Mesothelial cell of epicardium (in vitro differentiated cells): ENCODE measurements around the gene RBPMS2. TPM values are rescaled to one million over a fixed set of nuclear protein-coding genes. Genes with fewer than 3 reads are reported as not detected.

ENCODE experiments used
- DNase-seq, 2 experiments: peaks; one replicate each; pipeline ENCODE4 v3.0.0; 2021; ENCODE audit warnings: low spot score in 2 of 2; ENCODE audit not compliant: unreplicated experiment in 2 of 2
- H3K27ac Mint-ChIP-seq: 2 replicates; pipeline ENCODE4 v1.8.0; 2021; ENCODE audit warnings: mixed read lengths
- H3K27me3 Mint-ChIP-seq: 2 replicates; pipeline ENCODE4 v1.8.0; 2021; ENCODE audit warnings: low read depth, mixed read lengths
- H3K36me3 Mint-ChIP-seq: 2 replicates; pipeline ENCODE4 v1.8.0; 2021; ENCODE audit warnings: mixed read lengths
- H3K4me1 Mint-ChIP-seq: 2 replicates; pipeline ENCODE4 v1.8.0; 2021; ENCODE audit warnings: mixed read lengths
- H3K4me3 Mint-ChIP-seq: 2 replicates; pipeline ENCODE4 v1.8.0; 2021; ENCODE audit warnings: mild to moderate bottlenecking, moderate library complexity, mixed read lengths
- H3K9me3 Mint-ChIP-seq: 2 replicates; pipeline ENCODE4 v1.8.0; 2021; ENCODE audit warnings: mixed read lengths
- CTCF ChIP-seq: fragments of 200-600 bp; sonication (generic); IDR thresholded peaks from one replicate; pipeline ENCODE4 v1.5.0; 2021; ENCODE audit warnings: antibody characterized with exemption; ENCODE audit not compliant: unreplicated experiment
- microRNA-seq: library from miRNA; unstranded; fragments of <30 nt; microRNA quantifications from one replicate; pipeline ENCODE4 v1.2.0, GENCODE V29; 2021; ENCODE audit warnings: inconsistent platforms, mixed read lengths
- total RNA-seq: library from RNA; stranded (reverse); gene quantifications from 3 replicates; pipeline ENCODE4 v1.2.1, GENCODE V29; 2021

The RBPMS2 gene
- total RNA-seq, 1 donor from 2014 or later: 17.8 TPM

- Mint-ChIP-seq H3K9me3 (no peaks in the 10 kb centered on the region), H3K36me3 (peaks cover 24% of the 10 kb centered on the region), H3K27ac (no peak overlapping the region), H3K27me3 (no peaks in the 10 kb centered on the region), H3K4me3 (no peak overlapping the region), H3K4me1 (peaks cover 29% of the 10 kb centered on the region)
- no peak for TF ChIP-seq CTCF
- DNase-seq: no peak
Measured at GRCh38 chr15:64691896-64692565, 83.4 kb downstream of the RBPMS2 start.

DNA sequence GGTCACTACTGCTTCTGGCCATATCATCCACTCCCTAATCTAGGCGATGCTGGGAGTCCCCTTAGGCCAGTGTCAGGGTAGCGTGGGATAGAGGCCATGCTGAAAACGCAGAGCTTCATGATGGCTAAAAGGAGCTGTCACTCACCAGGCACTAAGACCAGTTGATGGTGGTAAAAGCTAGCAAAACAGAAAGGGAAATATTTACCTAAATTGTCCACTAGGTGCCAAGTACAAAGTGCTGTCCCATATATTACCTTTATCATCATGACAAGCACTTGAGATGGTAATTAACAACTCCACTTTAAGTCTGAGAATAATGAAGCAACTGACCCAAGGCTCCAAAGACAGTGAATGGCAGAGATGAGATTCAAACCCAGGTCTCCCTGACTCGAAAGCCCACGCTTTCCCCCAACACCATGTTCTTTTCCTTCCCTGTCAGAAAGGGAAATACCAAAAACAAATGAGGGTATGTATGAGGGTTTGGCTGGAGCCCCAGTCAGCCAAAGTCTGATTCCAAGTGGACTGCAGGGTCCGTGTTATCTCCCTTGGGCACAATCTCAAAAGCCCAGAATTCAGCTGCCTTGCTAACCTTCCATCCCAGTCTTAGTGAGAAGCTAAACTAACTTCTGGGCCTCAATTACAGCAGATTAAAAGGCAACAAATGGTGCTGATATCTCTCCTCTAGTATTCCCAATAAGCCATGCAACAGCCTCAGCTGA, 84.7 kb downstream of the RBPMS2 start:
- Mint-ChIP-seq H3K27ac (peak overlapping the region; percentile 89), H3K4me1 (peaks cover 25% of the 10 kb centered on the region), H3K27me3 (no peaks in the 10 kb centered on the region), H3K36me3 (peaks cover 26% of the 10 kb centered on the region), H3K4me3 (no peak overlapping the region), H3K9me3 (no peaks in the 10 kb centered on the region)
- DNase-seq: no peak
- peak; percentile 42 for TF ChIP-seq CTCF

- Mint-ChIP-seq H3K9me3 (no peaks in the 10 kb centered on the region), H3K4me1 (peaks cover 22% of the 10 kb centered on the region), H3K36me3 (peaks cover 24% of the 10 kb centered on the region), H3K27me3 (no peaks in the 10 kb centered on the region), H3K27ac (peak overlapping the region; percentile 37), H3K4me3 (no peak overlapping the region)
- DNase-seq: no peak
- TF ChIP-seq CTCF: no peak
Measured at GRCh38 chr15:64690008-64690407, 85.4 kb downstream of the RBPMS2 start.

Small RNA genes within 50 kb of the gene (microRNA-seq; reads per million reads assigned to microRNA genes)
- not detected for gene MIR1272

Other genes with a start within 250 kb of the RBPMS2 start
- gene PIF1, start 50.1 kb upstream of the RBPMS2 start, total RNA-seq: 10.8 to 12.4 TPM (median 10.8 TPM) in 3 replicates
- 8.7 to 9.8 TPM (median 8.8 TPM) in 3 replicates for gene PLEKHO2, start 66.3 kb upstream of the RBPMS2 start, total RNA-seq
- 3.7 to 4.1 TPM (median 4.1 TPM) in 3 replicates for gene ANKDD1A, start 136.3 kb upstream of the RBPMS2 start, total RNA-seq
- gene SPG21, start 214.3 kb upstream of the RBPMS2 start, total RNA-seq: 89.4 to 101 TPM (median 94.8 TPM) in 3 replicates